HUES64 (cell line): ENCODE results near the gene DDX42.
"Not testable (repeated sequence)": the region's sequence is repeated elsewhere in the genome, so short reads cannot be mapped to it uniquely, and the experiment has no call there.

ENCODE experiments used
- H3K27ac ChIP-seq: 2 replicates; pipeline ENCODE4 v1.7.0; 2013; ENCODE audit warnings: low read depth, low read length, inconsistent platforms
- H3K27me3 ChIP-seq: 2 replicates; pipeline ENCODE4 v1.6.1; 2013; ENCODE audit warnings: mild to moderate bottlenecking, low read length; ENCODE audit not compliant: insufficient read depth
- H3K36me3 ChIP-seq: 2 replicates; pipeline ENCODE4 v1.6.1; 2013; ENCODE audit warnings: mild to moderate bottlenecking, low read length; ENCODE audit not compliant: insufficient read depth
- H3K4me1 ChIP-seq: 2 replicates; pipeline ENCODE4 v1.6.1; 2013; ENCODE audit warnings: mild to moderate bottlenecking, low read length, moderate library complexity; ENCODE audit not compliant: insufficient read depth
- H3K4me3 ChIP-seq: 2 replicates; pipeline ENCODE4 v1.5.1; 2013; ENCODE audit warnings: mild to moderate bottlenecking, low read length, moderate library complexity
- H3K9ac ChIP-seq: 2 replicates; pipeline ENCODE4 v1.6.1; 2013; ENCODE audit warnings: mild to moderate bottlenecking, low read depth, low read length
- H3K9me3 ChIP-seq: 2 replicates; pipeline ENCODE4 v1.6.1; 2013; ENCODE audit warnings: low read depth, low read length; ENCODE audit not compliant: insufficient read depth
- WGBS: fragments of 150-250, 120-280 bp; methylation state at CpG from one replicate; pipeline ENCODE4 v1.1.7; 2013; ENCODE audit warnings: missing lambda C conversion rate; 5-methylcytosine and 5-hydroxymethylcytosine counted together

DDX42 gene

GRCh38 chr17:63853260-63853659 is 79.3 kb downstream of the DDX42 start:
- Histone ChIP-seq H3K9me3 (0 out of 2 replicates have a peak, but pooled peaks cover 2% of the 10 kb centered on the region), H3K4me1 (no peaks in the 10 kb centered on the region)
- 87% methylated on average over 2 of the region's 2 CpGs for WGBS

DNA sequence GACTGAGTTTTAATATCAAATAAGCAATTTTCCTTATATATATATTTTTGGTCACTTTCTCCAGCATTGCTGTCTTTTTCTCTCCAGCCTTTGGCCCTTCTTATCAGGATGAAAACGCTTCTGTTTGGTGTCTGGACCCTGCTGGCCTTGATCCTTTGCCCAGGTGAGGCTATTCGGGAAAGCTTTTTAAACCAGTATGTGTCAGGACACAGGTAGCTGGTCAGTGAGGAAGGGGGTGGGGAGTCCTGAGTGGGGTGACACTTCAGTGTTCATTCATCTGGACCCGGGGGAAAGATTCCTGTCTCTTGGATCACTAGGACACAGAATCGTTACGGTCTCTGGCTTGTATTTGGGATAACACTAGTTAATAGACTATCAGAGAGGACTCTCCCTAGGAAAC is 80.7 kb downstream of the DDX42 start:
- H3K4me1 ChIP-seq: no peaks in the 10 kb centered on the region
- no peak overlapping the region for H3K27ac ChIP-seq
- H3K27me3 ChIP-seq: peaks cover 8% of the 10 kb centered on the region
- H3K9me3 ChIP-seq: no peaks in the 10 kb centered on the region
- no peak overlapping the region for H3K4me3 ChIP-seq
- no peak overlapping the region for H3K9ac ChIP-seq
- no peaks in the 10 kb centered on the region for H3K36me3 ChIP-seq
- 90% methylated on average over 5 of the region's 5 CpGs for WGBS

More at GRCh38 chr17:63853260-63853659, 79.3 kb downstream of the DDX42 start:
- H3K27ac ChIP-seq: no peak overlapping the region
- H3K27me3 ChIP-seq: peaks cover 18% of the 10 kb centered on the region
- H3K9ac ChIP-seq: no peak overlapping the region
- H3K36me3 ChIP-seq: no peaks in the 10 kb centered on the region
- H3K4me3 ChIP-seq: no peak overlapping the region

- WGBS: 90% methylated on average over 8 of the region's 8 CpGs
- no peak overlapping the region for H3K27ac ChIP-seq
Observed at GRCh38 chr17:63855185-63855584, 81.2 kb downstream of the DDX42 start.

DNA sequence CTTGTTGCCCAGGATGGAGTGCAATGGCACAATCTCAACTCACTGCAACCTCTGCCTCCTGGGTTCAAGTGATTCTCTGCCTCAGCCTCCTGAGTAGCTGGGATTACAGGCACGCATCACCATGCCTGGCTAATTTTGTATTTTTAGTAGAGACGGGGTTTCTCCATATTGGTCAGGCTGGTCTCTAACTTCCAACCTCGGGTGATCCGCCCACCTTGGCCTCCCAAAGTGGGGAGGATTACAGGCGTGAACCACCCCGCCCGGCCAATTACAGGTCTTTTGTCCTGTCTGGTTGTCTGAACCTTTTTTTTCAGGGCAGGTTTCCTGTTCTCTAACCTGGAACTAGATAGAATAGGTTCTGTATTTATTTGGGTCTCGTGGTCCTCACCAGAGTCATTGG is 82.5 kb downstream of the DDX42 start:
- WGBS: 90% methylated on average over 7 of the region's 8 CpGs
- not testable (repeated sequence) for H3K9ac ChIP-seq, H3K36me3 ChIP-seq, H3K27me3 ChIP-seq, H3K27ac ChIP-seq, H3K4me1 ChIP-seq, H3K4me3 ChIP-seq, H3K9me3 ChIP-seq

More at GRCh38 chr17:63855185-63855584, 81.2 kb downstream of the DDX42 start:
- Histone ChIP-seq H3K4me3 (no peak overlapping the region), H3K27me3 (peaks cover 9% of the 10 kb centered on the region; the same call in 1 of the 2 replicates), H3K36me3 (no peaks in the 10 kb centered on the region), H3K9ac (no peak overlapping the region), H3K4me1 (no peaks in the 10 kb centered on the region), H3K9me3 (no peaks in the 10 kb centered on the region)

DNA sequence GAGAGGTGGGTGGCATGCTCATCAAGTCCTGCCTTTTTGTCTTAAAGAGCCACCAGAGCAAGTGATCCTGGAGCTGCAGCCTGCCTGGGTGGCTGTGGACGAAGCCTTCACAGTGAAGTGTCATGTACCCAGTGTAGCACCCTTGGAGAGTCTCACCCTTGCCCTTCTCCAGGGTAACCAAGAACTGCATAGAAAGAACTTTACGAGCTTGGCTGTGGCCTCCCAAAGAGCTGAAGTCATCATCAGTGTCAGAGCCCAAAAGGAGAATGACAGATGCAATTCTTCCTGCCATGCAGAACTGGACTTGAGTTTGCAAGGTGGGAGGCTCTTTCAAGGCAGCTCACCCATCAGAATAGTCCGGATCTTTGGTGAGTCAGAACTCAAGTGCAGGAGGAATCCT is 85.3 kb downstream of the DDX42 start:
- Histone ChIP-seq H3K4me3 (no peak overlapping the region), H3K4me1 (no peaks in the 10 kb centered on the region), H3K9ac (no peak overlapping the region), H3K36me3 (no peaks in the 10 kb centered on the region), H3K27me3 (peaks cover 3% of the 10 kb centered on the region; the same call in 1 of the 2 replicates), H3K9me3 (no peaks in the 10 kb centered on the region), H3K27ac (no peak overlapping the region)
- WGBS: 73% methylated on average over 3 of the region's 3 CpGs

- not testable (repeated sequence) for H3K27ac ChIP-seq, H3K27me3 ChIP-seq, H3K9me3 ChIP-seq, H3K9ac ChIP-seq, H3K4me1 ChIP-seq, H3K36me3 ChIP-seq, H3K4me3 ChIP-seq
- WGBS: 78% methylated on average over 5 of the region's 7 CpGs
Observed at GRCh38 chr17:63866625-63867024, 92.7 kb downstream of the DDX42 start.
